ENCODE data around the gene KCNK3. TPM values are rescaled to one million over a fixed set of nuclear protein-coding genes. Genes with fewer than 3 reads are reported as not detected.

Gene KCNK3
- total and polyA plus RNA-seq, 10 of the 15 experiments (the other 5 are each of a cell fraction or from before 2014, with no cell fraction given): 0.13 TPM; not detected in 9

DNA sequence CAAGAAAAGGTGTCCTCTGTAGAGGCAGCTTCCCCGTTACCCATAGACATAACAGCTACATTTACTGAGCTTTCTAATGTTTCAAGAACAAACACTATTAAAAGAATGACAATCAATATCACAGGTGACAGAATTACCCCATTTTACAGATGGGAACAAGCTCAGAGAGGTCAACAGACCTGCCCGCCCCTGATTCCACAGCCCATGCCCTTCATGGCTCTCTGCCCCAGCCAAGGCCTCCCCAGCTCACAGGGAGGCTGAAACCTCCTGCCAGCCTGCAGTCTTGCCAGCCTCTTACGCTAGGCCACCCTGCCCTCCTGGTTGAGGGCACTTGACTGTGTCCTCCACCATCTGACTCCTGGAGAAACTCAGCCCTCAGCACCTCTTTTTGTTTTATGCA is 52.4 kb downstream of the KCNK3 start (continued):
- TF ChIP-seq, protein P1, sequence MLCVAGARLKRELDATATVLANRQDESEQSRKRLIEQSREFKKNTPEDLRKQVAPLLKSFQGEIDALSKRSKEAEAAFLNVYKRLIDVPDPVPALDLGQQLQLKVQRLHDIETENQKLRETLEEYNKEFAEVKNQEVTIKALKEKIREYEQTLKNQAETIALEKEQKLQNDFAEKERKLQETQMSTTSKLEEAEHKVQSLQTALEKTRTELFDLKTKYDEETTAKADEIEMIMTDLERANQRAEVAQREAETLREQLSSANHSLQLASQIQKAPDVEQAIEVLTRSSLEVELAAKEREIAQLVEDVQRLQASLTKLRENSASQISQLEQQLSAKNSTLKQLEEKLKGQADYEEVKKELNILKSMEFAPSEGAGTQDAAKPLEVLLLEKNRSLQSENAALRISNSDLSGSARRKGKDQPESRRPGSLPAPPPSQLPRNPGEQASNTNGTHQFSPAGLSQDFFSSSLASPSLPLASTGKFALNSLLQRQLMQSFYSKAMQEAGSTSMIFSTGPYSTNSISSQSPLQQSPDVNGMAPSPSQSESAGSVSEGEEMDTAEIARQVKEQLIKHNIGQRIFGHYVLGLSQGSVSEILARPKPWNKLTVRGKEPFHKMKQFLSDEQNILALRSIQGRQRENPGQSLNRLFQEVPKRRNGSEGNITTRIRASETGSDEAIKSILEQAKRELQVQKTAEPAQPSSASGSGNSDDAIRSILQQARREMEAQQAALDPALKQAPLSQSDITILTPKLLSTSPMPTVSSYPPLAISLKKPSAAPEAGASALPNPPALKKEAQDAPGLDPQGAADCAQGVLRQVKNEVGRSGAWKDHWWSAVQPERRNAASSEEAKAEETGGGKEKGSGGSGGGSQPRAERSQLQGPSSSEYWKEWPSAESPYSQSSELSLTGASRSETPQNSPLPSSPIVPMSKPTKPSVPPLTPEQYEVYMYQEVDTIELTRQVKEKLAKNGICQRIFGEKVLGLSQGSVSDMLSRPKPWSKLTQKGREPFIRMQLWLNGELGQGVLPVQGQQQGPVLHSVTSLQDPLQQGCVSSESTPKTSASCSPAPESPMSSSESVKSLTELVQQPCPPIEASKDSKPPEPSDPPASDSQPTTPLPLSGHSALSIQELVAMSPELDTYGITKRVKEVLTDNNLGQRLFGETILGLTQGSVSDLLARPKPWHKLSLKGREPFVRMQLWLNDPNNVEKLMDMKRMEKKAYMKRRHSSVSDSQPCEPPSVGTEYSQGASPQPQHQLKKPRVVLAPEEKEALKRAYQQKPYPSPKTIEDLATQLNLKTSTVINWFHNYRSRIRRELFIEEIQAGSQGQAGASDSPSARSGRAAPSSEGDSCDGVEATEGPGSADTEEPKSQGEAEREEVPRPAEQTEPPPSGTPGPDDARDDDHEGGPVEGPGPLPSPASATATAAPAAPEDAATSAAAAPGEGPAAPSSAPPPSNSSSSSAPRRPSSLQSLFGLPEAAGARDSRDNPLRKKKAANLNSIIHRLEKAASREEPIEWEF (IDR thresholded peaks at IDR 0.05; ENCODE audit: insufficient replicate concordance, low read depth, low read length): no peak
- TF ChIP-seq FOXK2 (IDR thresholded peaks at IDR 0.05): no peak
- TF ChIP-seq, protein P2, sequence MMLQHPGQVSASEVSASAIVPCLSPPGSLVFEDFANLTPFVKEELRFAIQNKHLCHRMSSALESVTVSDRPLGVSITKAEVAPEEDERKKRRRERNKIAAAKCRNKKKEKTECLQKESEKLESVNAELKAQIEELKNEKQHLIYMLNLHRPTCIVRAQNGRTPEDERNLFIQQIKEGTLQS (IDR thresholded peaks at IDR 0.05; ENCODE audit: borderline replicate concordance, extremely low read depth, low read depth, low read length): no peak
- TF ChIP-seq, protein P3, sequence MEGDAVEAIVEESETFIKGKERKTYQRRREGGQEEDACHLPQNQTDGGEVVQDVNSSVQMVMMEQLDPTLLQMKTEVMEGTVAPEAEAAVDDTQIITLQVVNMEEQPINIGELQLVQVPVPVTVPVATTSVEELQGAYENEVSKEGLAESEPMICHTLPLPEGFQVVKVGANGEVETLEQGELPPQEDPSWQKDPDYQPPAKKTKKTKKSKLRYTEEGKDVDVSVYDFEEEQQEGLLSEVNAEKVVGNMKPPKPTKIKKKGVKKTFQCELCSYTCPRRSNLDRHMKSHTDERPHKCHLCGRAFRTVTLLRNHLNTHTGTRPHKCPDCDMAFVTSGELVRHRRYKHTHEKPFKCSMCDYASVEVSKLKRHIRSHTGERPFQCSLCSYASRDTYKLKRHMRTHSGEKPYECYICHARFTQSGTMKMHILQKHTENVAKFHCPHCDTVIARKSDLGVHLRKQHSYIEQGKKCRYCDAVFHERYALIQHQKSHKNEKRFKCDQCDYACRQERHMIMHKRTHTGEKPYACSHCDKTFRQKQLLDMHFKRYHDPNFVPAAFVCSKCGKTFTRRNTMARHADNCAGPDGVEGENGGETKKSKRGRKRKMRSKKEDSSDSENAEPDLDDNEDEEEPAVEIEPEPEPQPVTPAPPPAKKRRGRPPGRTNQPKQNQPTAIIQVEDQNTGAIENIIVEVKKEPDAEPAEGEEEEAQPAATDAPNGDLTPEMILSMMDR (IDR thresholded peaks at IDR 0.05 in 2 of 3, conservative IDR thresholded peaks at IDR 0.05 in 1 of 3; ENCODE audit: control insufficient read depth in 2 of 3, extremely low read depth in 1 of 3, insufficient read depth in 1 of 3, low read depth in 3 of 3, low read length in 3 of 3): no peak
